WTC11 (cell line): Measurements from ENCODE around the gene IL4I1. TPM values are rescaled to one million over a fixed set of nuclear protein-coding genes. Genes with fewer than 3 reads are reported as not detected.

Experiments
- ATAC-seq: fragments of 200-7000 bp; cut with Tn5 transposase; 2 replicates; pipeline ENCODE4 v1.10.0; 2021; ENCODE audit warnings: mild to moderate bottlenecking, moderate library complexity
- CTCF ChIA-PET: fragments of 300-600 bp; sonication (Branson Sonifier 250); formaldehyde crosslinking; loops from one replicate; lab custom pipeline; 2021; ENCODE audit warnings: antibody characterized with exemption; lab: Charles Lee
- POLR2A ChIA-PET: fragments of 350-600 bp; sonication (Branson Sonifier 250); formaldehyde crosslinking; loops from one replicate; lab custom pipeline; 2021; ENCODE audit warnings: antibody characterized with exemption; lab: Charles Lee
- DNase-seq: peaks from one replicate; pipeline ENCODE4 v3.0.0; 2021; ENCODE audit warnings: low spot score
- H3K27ac Mint-ChIP-seq: 2 replicates; pipeline ENCODE4 v1.8.0; 2021; ENCODE audit warnings: mixed read lengths
- H3K27me3 Mint-ChIP-seq: 2 replicates; pipeline ENCODE4 v1.8.0; 2021; ENCODE audit warnings: low read depth, mild to moderate bottlenecking, moderate library complexity, mixed read lengths
- H3K36me3 Mint-ChIP-seq: 2 replicates; pipeline ENCODE4 v1.8.0; 2021; ENCODE audit warnings: mixed read lengths
- H3K4me1 Mint-ChIP-seq: 2 replicates; pipeline ENCODE4 v1.8.0; 2022; ENCODE audit warnings: mixed read lengths
- H3K4me3 Mint-ChIP-seq: 2 replicates; pipeline ENCODE4 v1.8.0; 2021; ENCODE audit warnings: mild to moderate bottlenecking, moderate library complexity, mixed read lengths
- H3K9me3 Mint-ChIP-seq: 2 replicates; pipeline ENCODE4 v1.8.0; 2021; ENCODE audit warnings: mixed read lengths
- CBFB ChIP-seq: sonication (generic); formaldehyde crosslinking; IDR thresholded peaks from 2 replicates; pipeline ENCODE4 v1.8.1; 2022; ENCODE audit warnings: mild to moderate bottlenecking, low read depth, missing genetic modification reagents
- CREB1 ChIP-seq: sonication (generic); formaldehyde crosslinking; IDR thresholded peaks from 2 replicates; pipeline ENCODE4 v1.8.0; 2023; ENCODE audit warnings: mild to moderate bottlenecking, missing genetic modification reagents
- CREM ChIP-seq: sonication (generic); formaldehyde crosslinking; IDR thresholded peaks from 2 replicates; pipeline ENCODE4 v1.8.1; 2022; ENCODE audit warnings: mild to moderate bottlenecking, missing genetic modification reagents, moderate library complexity
- EMX1 ChIP-seq: fragments of 250-450 bp; sonication (Bioruptor Pico); IDR thresholded peaks from 2 replicates; pipeline ENCODE4 v1.8.0; 2021; ENCODE audit warnings: mild to moderate bottlenecking
- FOXJ3 ChIP-seq: sonication (generic); formaldehyde crosslinking; IDR thresholded peaks from 2 replicates; pipeline ENCODE4 v1.9.0; 2021; ENCODE audit warnings: missing genetic modification reagents, mild to moderate bottlenecking, borderline replicate concordance
- HMGA2 ChIP-seq: fragments of 250-450 bp; sonication (Bioruptor Pico); IDR thresholded peaks from 2 replicates; pipeline ENCODE4 v1.4.0; 2021; ENCODE audit warnings: mild to moderate bottlenecking, moderate library complexity
- NFYB ChIP-seq: sonication (generic); formaldehyde crosslinking; conservative IDR thresholded peaks from 2 replicates; pipeline ENCODE4 v1.8.0; 2022; ENCODE audit warnings: low read depth, missing genetic modification reagents
- SMAD4 ChIP-seq: sonication (generic); formaldehyde crosslinking; IDR thresholded peaks from 2 replicates; pipeline ENCODE4 v1.8.0; 2022; ENCODE audit warnings: mild to moderate bottlenecking, missing genetic modification reagents
- TEAD4 ChIP-seq: sonication (generic); formaldehyde crosslinking; IDR thresholded peaks from 2 replicates; pipeline ENCODE4 v1.8.0; 2022; ENCODE audit warnings: mild to moderate bottlenecking, missing genetic modification reagents
- ZNF138 ChIP-seq: sonication (generic); formaldehyde crosslinking; conservative IDR thresholded peaks from 2 replicates; pipeline ENCODE4 v1.8.1; 2022; ENCODE audit warnings: mild to moderate bottlenecking, moderate library complexity, missing genetic modification reagents
- ZNF219 ChIP-seq: sonication (generic); formaldehyde crosslinking; IDR thresholded peaks from 2 replicates; pipeline ENCODE4 v1.8.0; 2023; ENCODE audit warnings: missing genetic modification reagents, mild to moderate bottlenecking, borderline replicate concordance
- ZNF232 ChIP-seq: sonication (generic); formaldehyde crosslinking; IDR thresholded peaks from 2 replicates; pipeline ENCODE4 v1.8.0; 2022; ENCODE audit warnings: mild to moderate bottlenecking, missing genetic modification reagents
- total RNA-seq: library from RNA; stranded (reverse); gene quantifications from 3 replicates; pipeline ENCODE4 v1.2.3, GENCODE V29; 2021
- TF ChIP-seq, protein P1 (sequence below): sonication (generic); formaldehyde crosslinking; IDR thresholded peaks from 2 replicates; pipeline ENCODE4 v1.8.1; 2023; ENCODE audit warnings: mild to moderate bottlenecking, missing genetic modification reagents, moderate library complexity
- TF ChIP-seq, protein P2 (sequence below): sonication (generic); formaldehyde crosslinking; conservative IDR thresholded peaks from 2 replicates; pipeline ENCODE4 v1.8.1; 2023; ENCODE audit warnings: mild to moderate bottlenecking, low read depth, missing genetic modification reagents, moderate library complexity
- TF ChIP-seq, protein P3 (sequence below): sonication (generic); formaldehyde crosslinking; IDR thresholded peaks from 2 replicates; pipeline ENCODE4 v1.8.1; 2023; ENCODE audit warnings: mild to moderate bottlenecking, missing genetic modification reagents, borderline replicate concordance
- TF ChIP-seq, protein P4 (sequence below): sonication (generic); formaldehyde crosslinking; IDR thresholded peaks from 2 replicates; pipeline ENCODE4 v1.8.1; 2022; ENCODE audit warnings: low read depth, missing genetic modification reagents, borderline replicate concordance
- TF ChIP-seq, protein P5 (sequence below): sonication (generic); formaldehyde crosslinking; IDR thresholded peaks from 2 replicates; pipeline ENCODE4 v1.8.1; 2023; ENCODE audit warnings: mild to moderate bottlenecking, missing genetic modification reagents

Gene IL4I1
- total RNA-seq, 1 experiment from 2014 or later, result 0.83 TPM

DNA sequence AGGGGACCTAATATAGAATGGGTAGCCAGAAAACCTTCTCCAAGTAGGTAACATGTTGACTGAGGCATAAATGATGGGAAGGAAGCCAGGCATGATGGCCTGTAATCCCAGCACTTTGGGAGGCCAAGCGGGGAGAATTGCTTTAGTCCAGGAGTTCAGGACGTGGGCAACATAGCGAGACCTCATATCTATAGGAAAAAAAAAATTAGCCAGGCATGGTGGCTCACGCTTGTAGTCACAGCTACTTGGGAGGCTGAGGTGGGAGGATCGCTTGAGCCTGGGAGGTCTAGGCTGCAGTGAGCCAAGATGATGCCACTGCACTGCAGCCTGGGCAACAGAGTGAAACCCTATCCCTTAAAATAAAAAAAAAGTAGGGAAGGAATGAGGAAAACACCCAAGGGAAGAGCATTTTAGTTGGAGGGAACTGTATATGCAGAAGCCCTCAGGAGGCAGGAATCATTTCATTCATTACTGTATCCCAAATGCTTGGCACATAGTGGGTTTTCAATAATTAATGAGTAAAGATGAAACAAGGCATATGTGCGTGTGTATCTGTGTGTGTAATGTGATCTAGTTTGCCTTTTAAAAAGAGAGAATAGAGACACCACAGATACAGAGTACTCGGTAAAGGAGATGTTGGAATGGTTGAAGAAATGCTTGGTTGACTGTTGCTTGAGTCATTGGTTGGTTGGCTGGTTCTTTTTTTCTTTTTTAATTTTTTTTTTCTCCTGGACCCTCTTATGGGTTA lies 34.8 kb upstream of the IL4I1 start:
- Mint-ChIP-seq H3K27me3 (peaks cover 4% of the 10 kb centered on the region), H3K4me1 (peaks cover 21% of the 10 kb centered on the region), H3K36me3 (peaks cover 16% of the 10 kb centered on the region), H3K4me3 (no peak overlapping the region), H3K27ac (no peak overlapping the region), H3K9me3 (no peaks in the 10 kb centered on the region)
- ChIA-PET CTCF (no interaction called here), POLR2A (no interaction called here)
- TF ChIP-seq, protein P1, sequence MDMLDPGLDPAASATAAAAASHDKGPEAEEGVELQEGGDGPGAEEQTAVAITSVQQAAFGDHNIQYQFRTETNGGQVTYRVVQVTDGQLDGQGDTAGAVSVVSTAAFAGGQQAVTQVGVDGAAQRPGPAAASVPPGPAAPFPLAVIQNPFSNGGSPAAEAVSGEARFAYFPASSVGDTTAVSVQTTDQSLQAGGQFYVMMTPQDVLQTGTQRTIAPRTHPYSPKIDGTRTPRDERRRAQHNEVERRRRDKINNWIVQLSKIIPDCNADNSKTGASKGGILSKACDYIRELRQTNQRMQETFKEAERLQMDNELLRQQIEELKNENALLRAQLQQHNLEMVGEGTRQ, result no peak
- TF ChIP-seq, protein P2, sequence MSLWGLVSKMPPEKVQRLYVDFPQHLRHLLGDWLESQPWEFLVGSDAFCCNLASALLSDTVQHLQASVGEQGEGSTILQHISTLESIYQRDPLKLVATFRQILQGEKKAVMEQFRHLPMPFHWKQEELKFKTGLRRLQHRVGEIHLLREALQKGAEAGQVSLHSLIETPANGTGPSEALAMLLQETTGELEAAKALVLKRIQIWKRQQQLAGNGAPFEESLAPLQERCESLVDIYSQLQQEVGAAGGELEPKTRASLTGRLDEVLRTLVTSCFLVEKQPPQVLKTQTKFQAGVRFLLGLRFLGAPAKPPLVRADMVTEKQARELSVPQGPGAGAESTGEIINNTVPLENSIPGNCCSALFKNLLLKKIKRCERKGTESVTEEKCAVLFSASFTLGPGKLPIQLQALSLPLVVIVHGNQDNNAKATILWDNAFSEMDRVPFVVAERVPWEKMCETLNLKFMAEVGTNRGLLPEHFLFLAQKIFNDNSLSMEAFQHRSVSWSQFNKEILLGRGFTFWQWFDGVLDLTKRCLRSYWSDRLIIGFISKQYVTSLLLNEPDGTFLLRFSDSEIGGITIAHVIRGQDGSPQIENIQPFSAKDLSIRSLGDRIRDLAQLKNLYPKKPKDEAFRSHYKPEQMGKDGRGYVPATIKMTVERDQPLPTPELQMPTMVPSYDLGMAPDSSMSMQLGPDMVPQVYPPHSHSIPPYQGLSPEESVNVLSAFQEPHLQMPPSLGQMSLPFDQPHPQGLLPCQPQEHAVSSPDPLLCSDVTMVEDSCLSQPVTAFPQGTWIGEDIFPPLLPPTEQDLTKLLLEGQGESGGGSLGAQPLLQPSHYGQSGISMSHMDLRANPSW (CRISPR knock-in tag), result no peak
- TF ChIP-seq, protein P3, sequence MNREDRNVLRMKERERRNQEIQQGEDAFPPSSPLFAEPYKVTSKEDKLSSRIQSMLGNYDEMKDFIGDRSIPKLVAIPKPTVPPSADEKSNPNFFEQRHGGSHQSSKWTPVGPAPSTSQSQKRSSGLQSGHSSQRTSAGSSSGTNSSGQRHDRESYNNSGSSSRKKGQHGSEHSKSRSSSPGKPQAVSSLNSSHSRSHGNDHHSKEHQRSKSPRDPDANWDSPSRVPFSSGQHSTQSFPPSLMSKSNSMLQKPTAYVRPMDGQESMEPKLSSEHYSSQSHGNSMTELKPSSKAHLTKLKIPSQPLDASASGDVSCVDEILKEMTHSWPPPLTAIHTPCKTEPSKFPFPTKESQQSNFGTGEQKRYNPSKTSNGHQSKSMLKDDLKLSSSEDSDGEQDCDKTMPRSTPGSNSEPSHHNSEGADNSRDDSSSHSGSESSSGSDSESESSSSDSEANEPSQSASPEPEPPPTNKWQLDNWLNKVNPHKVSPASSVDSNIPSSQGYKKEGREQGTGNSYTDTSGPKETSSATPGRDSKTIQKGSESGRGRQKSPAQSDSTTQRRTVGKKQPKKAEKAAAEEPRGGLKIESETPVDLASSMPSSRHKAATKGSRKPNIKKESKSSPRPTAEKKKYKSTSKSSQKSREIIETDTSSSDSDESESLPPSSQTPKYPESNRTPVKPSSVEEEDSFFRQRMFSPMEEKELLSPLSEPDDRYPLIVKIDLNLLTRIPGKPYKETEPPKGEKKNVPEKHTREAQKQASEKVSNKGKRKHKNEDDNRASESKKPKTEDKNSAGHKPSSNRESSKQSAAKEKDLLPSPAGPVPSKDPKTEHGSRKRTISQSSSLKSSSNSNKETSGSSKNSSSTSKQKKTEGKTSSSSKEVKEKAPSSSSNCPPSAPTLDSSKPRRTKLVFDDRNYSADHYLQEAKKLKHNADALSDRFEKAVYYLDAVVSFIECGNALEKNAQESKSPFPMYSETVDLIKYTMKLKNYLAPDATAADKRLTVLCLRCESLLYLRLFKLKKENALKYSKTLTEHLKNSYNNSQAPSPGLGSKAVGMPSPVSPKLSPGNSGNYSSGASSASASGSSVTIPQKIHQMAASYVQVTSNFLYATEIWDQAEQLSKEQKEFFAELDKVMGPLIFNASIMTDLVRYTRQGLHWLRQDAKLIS (CRISPR knock-in tag), result no peak
- TF ChIP-seq EMX1 (CRISPR knock-in tag) (no peak), NFYB (no peak), ZNF232 (CRISPR knock-in tag) (no peak), CBFB (CRISPR knock-in tag) (no peak), ZNF138 (CRISPR knock-in tag) (no peak), CREM (CRISPR knock-in tag) (no peak), TEAD4 (CRISPR knock-in tag) (no peak), HMGA2 (CRISPR knock-in tag) (no peak), ZNF219 (CRISPR knock-in tag) (no peak), FOXJ3 (CRISPR knock-in tag) (no peak), CREB1 (CRISPR knock-in tag) (no peak), SMAD4 (CRISPR knock-in tag) (no peak)
- TF ChIP-seq, protein P4, sequence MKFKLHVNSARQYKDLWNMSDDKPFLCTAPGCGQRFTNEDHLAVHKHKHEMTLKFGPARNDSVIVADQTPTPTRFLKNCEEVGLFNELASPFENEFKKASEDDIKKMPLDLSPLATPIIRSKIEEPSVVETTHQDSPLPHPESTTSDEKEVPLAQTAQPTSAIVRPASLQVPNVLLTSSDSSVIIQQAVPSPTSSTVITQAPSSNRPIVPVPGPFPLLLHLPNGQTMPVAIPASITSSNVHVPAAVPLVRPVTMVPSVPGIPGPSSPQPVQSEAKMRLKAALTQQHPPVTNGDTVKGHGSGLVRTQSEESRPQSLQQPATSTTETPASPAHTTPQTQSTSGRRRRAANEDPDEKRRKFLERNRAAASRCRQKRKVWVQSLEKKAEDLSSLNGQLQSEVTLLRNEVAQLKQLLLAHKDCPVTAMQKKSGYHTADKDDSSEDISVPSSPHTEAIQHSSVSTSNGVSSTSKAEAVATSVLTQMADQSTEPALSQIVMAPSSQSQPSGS, result no peak
- TF ChIP-seq, protein P5, sequence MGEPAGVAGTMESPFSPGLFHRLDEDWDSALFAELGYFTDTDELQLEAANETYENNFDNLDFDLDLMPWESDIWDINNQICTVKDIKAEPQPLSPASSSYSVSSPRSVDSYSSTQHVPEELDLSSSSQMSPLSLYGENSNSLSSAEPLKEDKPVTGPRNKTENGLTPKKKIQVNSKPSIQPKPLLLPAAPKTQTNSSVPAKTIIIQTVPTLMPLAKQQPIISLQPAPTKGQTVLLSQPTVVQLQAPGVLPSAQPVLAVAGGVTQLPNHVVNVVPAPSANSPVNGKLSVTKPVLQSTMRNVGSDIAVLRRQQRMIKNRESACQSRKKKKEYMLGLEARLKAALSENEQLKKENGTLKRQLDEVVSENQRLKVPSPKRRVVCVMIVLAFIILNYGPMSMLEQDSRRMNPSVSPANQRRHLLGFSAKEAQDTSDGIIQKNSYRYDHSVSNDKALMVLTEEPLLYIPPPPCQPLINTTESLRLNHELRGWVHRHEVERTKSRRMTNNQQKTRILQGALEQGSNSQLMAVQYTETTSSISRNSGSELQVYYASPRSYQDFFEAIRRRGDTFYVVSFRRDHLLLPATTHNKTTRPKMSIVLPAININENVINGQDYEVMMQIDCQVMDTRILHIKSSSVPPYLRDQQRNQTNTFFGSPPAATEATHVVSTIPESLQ, result no peak
- DNase-seq (no peak), ATAC-seq (no peak)
